ENCODE measurements around the gene ETDB.
"Not testable (repeated sequence)": the region's sequence is repeated elsewhere in the genome, so short reads cannot be mapped to it uniquely, and the experiment has no call there.

ETDB gene

DNA sequence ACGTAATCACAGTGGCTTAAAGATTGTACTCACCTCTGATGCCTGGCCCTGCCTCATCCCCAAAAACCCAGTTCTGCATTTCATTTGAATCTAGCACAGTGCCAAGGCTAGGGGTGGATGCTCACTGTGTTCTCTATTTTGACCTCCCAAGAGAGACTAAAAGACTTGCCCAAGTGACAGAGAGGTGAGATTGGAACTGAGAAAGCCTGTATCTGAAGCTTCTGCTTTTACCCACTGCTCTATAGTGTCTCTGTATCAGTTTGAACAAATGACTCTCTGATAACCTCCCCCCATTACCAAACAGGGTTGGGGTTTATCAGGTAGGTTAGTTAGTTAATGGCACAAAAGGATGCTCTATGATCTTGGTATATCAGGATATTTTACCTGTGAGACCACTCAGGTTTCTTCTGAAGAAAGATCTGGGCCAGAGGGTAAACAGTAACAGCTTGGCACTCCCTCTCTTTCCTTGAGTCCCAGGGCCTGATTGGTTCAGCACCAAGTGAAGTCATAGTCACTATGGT is at the start of gene ETDB:
Gene ETDB, minus strand, starts transcription at position 471 of the 521 bp plus-strand sequence. CDS start 1,265 bp downstream, outside the sequence.
- not testable (repeated sequence) for DNase-seq (ENCODE audit: low read depth, low spot score)

- not testable (repeated sequence) for DNase-seq (ENCODE audit: low read depth, low spot score)
These were observed 49.2 kb upstream of the ETDB start for GRCh38 chrX:135169534-135169933.

DNA sequence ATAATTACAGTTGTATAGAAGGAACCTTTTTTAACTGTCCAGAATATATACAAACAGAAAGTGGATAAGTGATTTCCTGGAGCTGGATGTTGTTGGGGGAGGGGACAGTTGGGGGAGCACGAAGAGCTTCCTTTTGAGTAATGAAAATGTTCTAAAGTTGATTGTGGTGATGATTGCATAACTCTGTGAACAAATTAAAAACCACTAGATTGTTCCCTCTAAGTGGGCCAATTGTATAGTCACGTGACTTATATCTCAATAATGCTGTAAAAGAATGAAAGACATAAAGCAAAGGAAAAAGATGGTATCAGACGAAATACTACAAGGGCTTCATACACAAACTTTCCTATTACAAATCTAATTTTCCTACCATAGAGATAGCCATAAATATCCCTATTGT is 48.2 kb upstream of the ETDB start:
- DNase-seq (ENCODE audit: low read depth, low spot score), result no peak

DNA sequence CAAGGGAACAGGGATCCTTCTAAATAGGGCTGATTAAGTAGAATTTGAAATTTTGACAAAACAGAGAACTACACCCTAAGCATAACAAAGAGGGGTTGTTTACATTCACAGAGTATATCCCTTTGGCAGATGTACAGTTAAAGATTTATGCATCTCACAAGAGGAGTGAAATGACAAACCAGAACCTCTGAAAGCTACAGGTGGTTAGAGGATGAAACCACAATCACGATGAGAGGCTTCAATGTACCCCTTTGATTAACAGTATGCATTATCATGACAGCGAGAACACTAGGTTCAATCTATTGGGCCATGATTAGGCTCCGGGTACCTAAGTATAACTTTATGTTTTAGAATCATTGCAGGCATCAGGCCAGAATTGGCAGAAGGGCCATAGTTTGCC is 34.4 kb upstream of the ETDB start:
- DNase-seq (ENCODE audit: low read depth, low spot score), result not testable (repeated sequence)

DNA sequence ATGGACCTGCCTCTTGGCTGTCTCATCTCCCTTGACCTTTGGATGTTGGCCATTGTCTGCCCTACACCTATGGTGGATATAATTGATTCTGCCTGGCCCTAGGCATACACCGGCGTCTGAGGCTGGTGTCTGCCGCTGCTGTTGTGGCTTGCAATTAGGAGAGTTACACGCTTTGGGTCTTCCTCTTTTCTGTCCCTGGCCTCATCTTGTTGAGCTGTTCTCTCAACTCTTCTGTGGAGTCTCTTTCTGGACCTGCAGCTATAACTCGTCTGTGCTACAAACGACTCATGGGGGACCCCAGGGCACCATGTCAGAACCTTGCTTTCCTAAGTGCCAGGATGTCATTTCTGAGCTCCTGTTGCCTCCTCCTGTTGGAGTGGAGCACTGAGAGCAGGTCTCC is 5.8 kb upstream of the ETDB start:
- DNase-seq (ENCODE audit: low read depth, low spot score), result not testable (repeated sequence)

- DNase-seq (ENCODE audit: low read depth, low spot score), result not testable (repeated sequence)
These were observed 4.3 kb downstream of the ETDB start for GRCh38 chrX:135116064-135116463.

DNA sequence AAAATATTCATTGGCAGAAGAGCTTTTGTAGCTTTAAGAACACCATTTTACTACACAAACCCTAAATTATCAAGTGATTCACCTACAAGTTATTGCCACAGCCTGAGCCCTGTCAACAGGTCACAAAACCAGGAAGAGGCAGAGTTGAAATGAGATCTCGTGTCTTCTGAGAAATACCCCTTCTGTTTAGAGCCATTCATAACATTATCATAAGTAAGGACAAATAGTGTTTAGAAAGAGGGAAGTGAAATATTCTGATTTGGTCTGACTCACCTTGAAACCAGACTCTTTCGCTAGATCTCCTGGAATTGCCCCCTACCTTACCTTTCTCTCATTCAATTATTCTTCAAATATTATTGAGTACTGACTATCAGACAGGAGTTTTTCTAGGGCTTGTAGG is 5.9 kb downstream of the ETDB start:
- DNase-seq (ENCODE audit: low read depth, low spot score), result no peak

GRCh38 chrX:135112743-135113142 is 7.6 kb downstream of the ETDB start:
- no peak for DNase-seq (ENCODE audit: low read depth, low spot score)

DNA sequence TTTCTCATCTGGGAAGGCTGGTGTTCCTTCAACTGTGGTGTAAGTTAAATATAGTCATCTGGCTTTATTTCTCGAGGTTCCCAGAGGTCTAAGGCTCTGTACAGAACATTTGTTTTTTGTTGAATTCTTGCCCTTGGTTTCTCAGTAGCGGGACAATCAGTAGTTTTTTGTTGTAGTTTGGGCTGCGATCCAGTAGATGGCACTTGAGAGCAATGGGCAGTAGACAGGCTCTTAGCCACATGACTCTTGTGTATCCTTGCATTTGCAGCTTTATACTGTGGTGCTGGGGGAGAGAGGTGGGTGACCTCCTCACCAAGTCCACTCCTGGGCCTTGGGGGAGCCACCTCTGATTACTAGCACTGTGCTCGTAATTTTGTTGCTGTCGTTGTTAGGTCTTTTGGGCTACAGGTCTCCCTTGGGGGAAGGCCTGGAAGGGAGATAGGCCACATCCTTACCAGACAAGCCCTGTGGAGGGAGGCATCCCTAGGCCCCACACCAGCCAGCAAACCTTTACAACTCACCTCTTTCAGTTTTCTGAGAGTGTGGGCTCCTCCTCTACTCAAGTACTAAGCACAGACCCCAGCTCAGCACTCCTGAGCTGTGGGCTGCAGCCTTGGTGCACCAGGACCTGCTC is 8.1 kb downstream of the ETDB start:
- peak; percentile 46 for DNase-seq (ENCODE audit: low read depth, low spot score)

DNA sequence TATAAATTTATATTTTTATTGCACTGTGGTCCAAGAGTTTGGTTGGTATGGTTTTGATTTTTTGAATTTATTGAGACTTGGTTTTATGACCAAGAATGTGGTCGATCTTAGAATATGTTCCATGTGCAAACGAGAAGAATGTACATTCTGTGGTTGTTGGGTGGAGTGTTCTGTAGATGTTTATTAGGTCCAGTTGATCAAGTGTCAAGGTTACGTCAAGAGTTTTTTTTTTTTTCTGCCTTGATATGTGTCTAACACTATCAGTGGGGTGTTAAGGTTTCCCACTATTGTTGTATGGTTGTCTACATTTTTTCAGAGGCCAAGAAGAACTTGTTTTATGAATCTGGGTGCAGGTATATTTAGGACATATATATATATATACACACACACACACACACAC is 10.8 kb downstream of the ETDB start:
- DNase-seq (ENCODE audit: low read depth, low spot score), result no peak

DNA sequence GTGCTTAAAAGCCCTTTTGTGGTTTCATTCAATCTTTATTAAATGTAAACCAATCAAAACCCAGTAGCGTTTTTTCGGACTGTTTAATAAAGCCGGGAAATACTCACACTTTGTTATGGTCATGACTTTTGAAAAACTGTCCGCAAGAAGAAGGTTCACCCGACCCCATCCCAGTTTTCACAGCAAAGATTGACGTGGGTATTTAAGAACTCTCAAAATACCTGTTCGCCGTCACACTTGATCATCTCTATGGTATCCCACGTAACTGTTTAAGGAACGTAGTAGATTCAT is 20.9 kb downstream of the ETDB start:
- no peak for DNase-seq (ENCODE audit: low read depth, low spot score)

DNA sequence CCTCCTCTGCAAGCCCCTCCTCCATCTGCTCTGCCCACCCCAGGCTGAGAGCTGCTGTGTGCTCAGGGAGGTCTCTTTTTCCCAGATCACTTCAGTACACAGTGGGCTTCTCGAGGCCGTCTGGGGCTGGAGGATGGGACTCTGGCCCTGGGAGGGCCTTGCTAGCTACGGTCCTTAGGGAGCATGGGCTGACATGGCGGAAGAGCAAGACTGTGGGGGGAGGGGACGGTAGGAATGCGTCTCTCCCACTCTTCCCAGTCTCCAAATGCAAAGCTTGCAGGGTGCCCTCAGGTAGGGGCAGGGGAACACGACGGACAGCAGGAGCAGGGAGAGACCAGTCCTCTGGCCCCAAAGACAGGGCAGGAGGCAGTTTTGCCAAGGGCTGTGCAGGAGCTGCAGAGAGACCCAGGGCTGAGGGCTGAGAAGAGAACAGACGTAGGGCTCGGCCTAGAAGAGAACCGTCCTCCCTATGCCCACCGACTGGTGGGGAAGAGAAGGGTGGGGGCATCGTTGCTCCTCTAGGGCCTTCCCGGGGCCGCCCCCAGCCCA is 23.1 kb downstream of the ETDB start:
- peak; percentile 2 for DNase-seq (ENCODE audit: low read depth, low spot score)

- no peak for DNase-seq (ENCODE audit: low read depth, low spot score)
These were observed 24.6 kb downstream of the ETDB start for GRCh38 chrX:135095715-135096114.

- DNase-seq (ENCODE audit: low read depth, low spot score), result no peak
These were observed 25.6 kb downstream of the ETDB start for GRCh38 chrX:135094726-135095125.

DNA sequence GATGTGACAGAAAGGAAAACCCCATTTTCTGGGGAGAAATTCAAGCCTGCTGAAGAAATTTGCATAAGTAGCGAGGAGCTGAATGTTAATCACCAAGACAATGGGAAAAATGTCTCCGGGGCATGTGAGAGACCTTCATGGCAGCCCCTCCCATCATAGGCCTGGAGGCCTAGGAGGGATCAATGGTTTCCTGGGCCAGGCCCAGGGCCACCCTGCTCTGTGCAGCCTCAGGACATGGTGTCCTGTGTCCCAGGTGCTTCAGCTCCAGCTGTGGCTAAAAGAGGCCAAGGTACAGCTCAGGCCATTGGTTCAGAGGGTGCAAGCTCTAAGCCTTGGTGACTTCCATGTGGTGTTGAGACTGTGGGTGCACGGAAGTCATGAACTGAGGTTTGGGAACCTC is 31.2 kb downstream of the ETDB start:
- no peak for DNase-seq (ENCODE audit: low read depth, low spot score)

- DNase-seq (ENCODE audit: low read depth, low spot score), result no peak
These were observed 32.5 kb downstream of the ETDB start for GRCh38 chrX:135087867-135088266.

DNA sequence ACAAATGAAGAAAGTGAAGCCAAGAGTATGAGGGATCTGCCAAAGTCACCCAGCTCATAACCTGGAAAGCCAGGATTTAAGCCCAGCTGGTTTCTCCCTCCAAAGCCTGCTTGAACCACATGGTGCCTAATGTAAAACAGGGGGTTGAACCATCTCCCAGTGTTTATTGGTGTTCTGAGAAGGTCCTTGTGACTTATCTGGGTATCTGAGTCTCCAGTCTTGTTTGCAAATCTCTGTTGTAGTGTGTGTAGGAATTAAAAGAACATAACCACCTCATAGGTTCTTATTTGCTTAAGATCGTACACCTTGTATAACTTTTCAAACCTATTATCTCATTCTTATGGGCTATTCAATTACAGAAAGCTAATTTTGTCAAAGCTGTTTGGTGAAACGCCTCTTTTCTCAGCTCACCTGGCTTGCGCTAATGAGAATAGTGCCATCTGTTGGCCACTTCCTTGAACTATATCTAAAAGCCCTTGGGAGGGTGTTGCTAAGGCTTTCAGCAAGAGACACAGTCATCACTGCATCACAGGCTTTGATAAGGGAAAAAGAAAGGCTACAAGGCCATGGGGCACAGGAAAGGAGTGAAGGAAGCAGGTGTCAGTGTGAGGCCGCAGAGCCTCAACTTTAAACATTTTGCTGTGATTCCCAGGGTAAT is 34.0 kb downstream of the ETDB start:
- DNase-seq (ENCODE audit: low read depth, low spot score), result peak; percentile 70

DNA sequence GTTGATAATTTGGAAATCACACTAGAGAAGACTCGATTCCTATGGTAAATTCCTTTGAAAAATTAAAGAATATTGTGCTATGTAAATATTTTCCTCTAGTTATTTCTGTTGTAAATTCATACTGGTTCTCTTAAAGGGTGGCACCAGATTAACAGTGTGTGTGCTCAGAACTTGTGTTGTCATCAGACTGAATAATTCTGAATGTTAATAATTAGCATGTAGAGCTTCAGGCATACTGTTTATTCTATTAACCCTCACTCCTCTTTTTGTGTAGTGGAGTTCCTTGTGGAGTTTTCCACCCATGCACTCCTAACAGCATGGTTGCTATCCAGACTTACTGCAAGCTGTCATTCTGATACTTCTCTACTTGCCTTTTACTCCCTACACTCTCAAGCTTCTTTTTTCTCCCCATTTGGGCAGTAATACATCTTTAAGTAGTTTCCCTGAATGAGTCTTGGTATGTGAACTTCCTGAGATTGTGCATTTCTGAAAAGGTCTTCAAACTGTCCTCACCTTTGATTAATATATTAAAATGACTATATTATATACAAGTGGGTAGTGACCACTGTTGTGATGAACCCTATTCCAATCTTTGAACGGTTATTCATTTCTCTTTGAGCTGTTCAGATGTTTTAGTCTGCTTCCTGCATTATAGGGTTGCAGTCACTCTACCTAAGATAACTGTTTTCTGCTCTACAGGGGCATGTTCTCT is 38.5 kb downstream of the ETDB start:
- no peak for DNase-seq (ENCODE audit: low read depth, low spot score)

Data from astrocyte of the hippocampus (primary cell).